ENCODE results near the gene MRPL27.
A peak's percentile ranks its signal among the peaks of the same experiment; 100 is the strongest.
"Not testable (repeated sequence)": the region's sequence is repeated elsewhere in the genome, so short reads cannot be mapped to it uniquely, and the experiment has no call there.

MRPL27 gene

GRCh38 chr17:50372758-50373556 is at the start of gene MRPL27, which contains the start of gene EME1:
Gene MRPL27 (minus strand): TSS chr17:50373184. CDS start chr17:50373170, 14 bp downstream.
Gene EME1 (plus strand): TSS chr17:50373229. CDS start chr17:50375209, 1,980 bp downstream.
- peak; percentile 94 for DNase-seq (ENCODE audit: low spot score)

GRCh38 chr17:50422738-50423137 is 49.8 kb upstream of the MRPL27 start:
- DNase-seq (ENCODE audit: low spot score), result no peak

- DNase-seq (ENCODE audit: low spot score), result no peak
Observed at GRCh38 chr17:50421308-50422051, 48.5 kb upstream of the MRPL27 start.

- peak; percentile 35 for DNase-seq (ENCODE audit: low spot score)
Observed at GRCh38 chr17:50420419-50421112, 47.6 kb upstream of the MRPL27 start.

GRCh38 chr17:50419577-50419976 is 46.6 kb upstream of the MRPL27 start:
- not testable (repeated sequence) for DNase-seq (ENCODE audit: low spot score)

- no peak for DNase-seq (ENCODE audit: low spot score)
Observed at GRCh38 chr17:50414808-50415207, 41.8 kb upstream of the MRPL27 start.

GRCh38 chr17:50412188-50412732 is 39.3 kb upstream of the MRPL27 start:
- no peak for DNase-seq (ENCODE audit: low spot score)

- DNase-seq (ENCODE audit: low spot score), result no peak
Observed at GRCh38 chr17:50407921-50408320, 34.9 kb upstream of the MRPL27 start.

- no peak for DNase-seq (ENCODE audit: low spot score)
Observed at GRCh38 chr17:50406578-50406977, 33.6 kb upstream of the MRPL27 start.

GRCh38 chr17:50405351-50405750 is 32.4 kb upstream of the MRPL27 start:
- not testable (repeated sequence) for DNase-seq (ENCODE audit: low spot score)

GRCh38 chr17:50399591-50399990 is 26.6 kb upstream of the MRPL27 start:
- DNase-seq (ENCODE audit: low spot score), result not testable (repeated sequence)

- not testable (repeated sequence) for DNase-seq (ENCODE audit: low spot score)
Observed at GRCh38 chr17:50398672-50399071, 25.7 kb upstream of the MRPL27 start.

- no peak for DNase-seq (ENCODE audit: low spot score)
Observed at GRCh38 chr17:50397919-50398285, 24.9 kb upstream of the MRPL27 start.

- peak; percentile 93 for DNase-seq (ENCODE audit: low spot score)
Observed at GRCh38 chr17:50397111-50397918, 24.3 kb upstream of the MRPL27 start, which contains the start of gene LRRC59. Gene LRRC59 (minus strand): TSS chr17:50397523. CDS start chr17:50397317, 206 bp downstream.

- DNase-seq (ENCODE audit: low spot score), result peak; percentile 76
Observed at GRCh38 chr17:50396261-50397110, 23.5 kb upstream of the MRPL27 start.

GRCh38 chr17:50394711-50395110 is 21.7 kb upstream of the MRPL27 start:
- DNase-seq (ENCODE audit: low spot score), result peak; percentile 1

- no peak for DNase-seq (ENCODE audit: low spot score)
Observed at GRCh38 chr17:50393700-50394099, 20.7 kb upstream of the MRPL27 start.

GRCh38 chr17:50392621-50393020 is 19.6 kb upstream of the MRPL27 start:
- DNase-seq (ENCODE audit: low spot score), result no peak

GRCh38 chr17:50389534-50389933 is 16.6 kb upstream of the MRPL27 start:
- DNase-seq (ENCODE audit: low spot score), result no peak

GRCh38 chr17:50388728-50389127 is 15.7 kb upstream of the MRPL27 start:
- DNase-seq (ENCODE audit: low spot score), result no peak
